GM23338 (cell line): ENCODE data around the gene CD48. TPM values are rescaled to one million over a fixed set of nuclear protein-coding genes. Genes with fewer than 3 reads are reported as not detected.

ENCODE experiments used
- ATAC-seq: fragments of 200-7000 bp; cut with Tn5 transposase; 3 replicates; pipeline ENCODE4 v1.9.1; 2020
- DNase-seq: peaks from one replicate; pipeline ENCODE4 v3.0.0-alpha.2; 2015; ENCODE audit warnings: low spot score
- H2AFZ ChIP-seq: fragments of 200-600 bp; sonication (generic); 2 replicates; pipeline ENCODE4 v1.8.0; 2016; ENCODE audit warnings: antibody characterized with exemption, mild to moderate bottlenecking, moderate library complexity
- H3F3A ChIP-seq: fragments of 200-600 bp; sonication (generic); replicated peaks from 2 replicates; pipeline ENCODE4 v1.8.0; 2017; ENCODE audit warnings: antibody characterized with exemption, mixed run types, low read depth
- H3K27ac ChIP-seq: fragments of 200-600 bp; sonication (generic); 2 replicates; pipeline ENCODE4 v1.6.1; 2016; ENCODE audit warnings: low read depth
- H3K27me3 ChIP-seq: fragments of 200-600 bp; sonication (generic); 2 replicates; pipeline ENCODE4 v1.8.0; 2016; ENCODE audit warnings: mild to moderate bottlenecking, mixed run types, moderate library complexity; ENCODE audit not compliant: insufficient read depth
- H3K36me3 ChIP-seq: fragments of 200-600 bp; sonication (generic); 2 replicates; pipeline ENCODE4 v1.8.0; 2016; ENCODE audit warnings: mild to moderate bottlenecking; ENCODE audit not compliant: insufficient read depth
- H3K4me1 ChIP-seq: fragments of 200-600 bp; sonication (generic); 2 replicates; pipeline ENCODE4 v1.8.0; 2016; ENCODE audit warnings: mild to moderate bottlenecking, moderate library complexity; ENCODE audit not compliant: insufficient read depth
- H3K4me2 ChIP-seq: fragments of 200-600 bp; sonication (generic); 2 replicates; pipeline ENCODE4 v1.7.1; 2017; ENCODE audit warnings: mixed run types
- H3K4me3 ChIP-seq: fragments of 200-600 bp; sonication (generic); 2 replicates; pipeline ENCODE4 v1.6.1; 2016; ENCODE audit warnings: mixed run types
- H3K79me2 ChIP-seq: fragments of 200-600 bp; sonication (generic); replicated peaks from 2 replicates; pipeline ENCODE4 v1.8.0; 2017; ENCODE audit warnings: mild to moderate bottlenecking; ENCODE audit not compliant: insufficient read depth
- H3K9me2 ChIP-seq: fragments of 200-600 bp; sonication (generic); 2 replicates; pipeline ENCODE4 v1.8.0; 2017; ENCODE audit not compliant: insufficient read depth
- H4K20me1 ChIP-seq: fragments of 200-600 bp; sonication (generic); replicated peaks from 2 replicates; pipeline ENCODE4 v1.8.0; 2017; ENCODE audit warnings: mild to moderate bottlenecking; ENCODE audit not compliant: insufficient read depth
- H3K27ac Mint-ChIP-seq: 2 replicates; pipeline ENCODE4 v1.8.0; 2020; ENCODE audit warnings: inconsistent platforms, mild to moderate bottlenecking, moderate library complexity, mixed read lengths
- H3K27me3 Mint-ChIP-seq: 3 replicates; pipeline ENCODE4 v1.8.0; 2022; ENCODE audit warnings: low read depth, mild to moderate bottlenecking, moderate library complexity, mixed read lengths, inconsistent platforms; ENCODE audit not compliant: insufficient read depth, poor library complexity
- H3K36me3 Mint-ChIP-seq: 3 replicates; pipeline ENCODE4 v1.8.0; 2021; ENCODE audit warnings: low read depth, mild to moderate bottlenecking, inconsistent platforms, moderate library complexity, mixed read lengths
- H3K4me1 Mint-ChIP-seq: 3 replicates; pipeline ENCODE4 v1.8.0; 2020; ENCODE audit warnings: mild to moderate bottlenecking, inconsistent platforms, mixed read lengths
- H3K4me3 Mint-ChIP-seq: 3 replicates; pipeline ENCODE4 v1.8.0; 2021; ENCODE audit warnings: moderate library complexity, mild to moderate bottlenecking, inconsistent platforms, mixed read lengths
- H3K9me3 Mint-ChIP-seq: 3 replicates; pipeline ENCODE4 v1.8.0; 2020; ENCODE audit warnings: moderate library complexity, mild to moderate bottlenecking, inconsistent platforms, mixed read lengths
- CREB1 ChIP-seq: fragments of 250-450 bp; sonication (Bioruptor Pico); IDR thresholded peaks from 2 replicates; pipeline ENCODE4 v1.5.0; 2020; ENCODE audit warnings: low read depth, mild to moderate bottlenecking, moderate library complexity
- CTCF ChIP-seq, 2 experiments: fragments of 200-600 bp in 1 of 2; sonication (generic) in 1 of 2; conservative IDR thresholded peaks; 2 replicates each; pipeline versions ENCODE4 v1.5.1 to v1.6.1; 2016 to 2017; ENCODE audit warnings: antibody characterized with exemption in 2 of 2, low read depth in 2 of 2, mild to moderate bottlenecking in 2 of 2, moderate library complexity in 1 of 2
- EZH2 ChIP-seq: fragments of 200-600 bp; sonication (generic); IDR thresholded peaks from one replicate; pipeline ENCODE4 v1.8.0; 2017; ENCODE audit warnings: antibody characterized with exemption, mild to moderate bottlenecking, low read depth; ENCODE audit not compliant: unreplicated experiment
- EZH2phosphoT487 ChIP-seq: fragments of 200-600 bp; sonication (generic); IDR thresholded peaks from one replicate; pipeline ENCODE4 v1.8.1; 2018; ENCODE audit warnings: antibody characterized with exemption; ENCODE audit not compliant: unreplicated experiment
- JUNB ChIP-seq: IDR thresholded peaks from one replicate; pipeline ENCODE4 v1.6.1; 2016; ENCODE audit warnings: antibody characterized with exemption; ENCODE audit not compliant: unreplicated experiment
- NANOG ChIP-seq: IDR thresholded peaks from 2 replicates; pipeline ENCODE4 v1.6.1; 2016; ENCODE audit warnings: antibody characterized with exemption, borderline replicate concordance
- POLR2AphosphoS5 ChIP-seq: IDR thresholded peaks from 2 replicates; pipeline ENCODE4 v1.6.1; 2016; ENCODE audit warnings: antibody characterized with exemption, low read depth
- STAT1 ChIP-seq: IDR thresholded peaks from one replicate; pipeline ENCODE4 v1.6.1; 2016; ENCODE audit warnings: antibody characterized with exemption; ENCODE audit not compliant: unreplicated experiment
- ZNF114 ChIP-seq: fragments of 250-450 bp; sonication (Bioruptor Pico); IDR thresholded peaks from 2 replicates; pipeline ENCODE4 v1.5.0; 2020; ENCODE audit warnings: mild to moderate bottlenecking, moderate library complexity
- ZNF331 ChIP-seq: fragments of 250-450 bp; sonication (Bioruptor Pico); IDR thresholded peaks from 2 replicates; pipeline ENCODE4 v1.5.0; 2020; ENCODE audit warnings: low read depth, mild to moderate bottlenecking, moderate library complexity
- polyA plus RNA-seq: library from polyadenylated mRNA; unstranded; fragments of >200 nt; fragmentation: Nextera tagmentation; extraction: Ambion mirVana; gene quantifications from 2 replicates; pipeline ENCODE4 v1.2.1, GENCODE V29; 2016
- total RNA-seq: library from RNA; depleted of rRNA; stranded (reverse); fragments of >200 nt; shearing (Covaris generic); gene quantifications from 2 replicates; pipeline ENCODE4 v1.2.3, GENCODE V29; 2014
- TF ChIP-seq, protein P1 (sequence below): IDR thresholded peaks from 2 replicates; pipeline ENCODE4 v1.6.1; 2016; ENCODE audit warnings: antibody characterized with exemption
- TF ChIP-seq, protein P2 (sequence below): fragments of 250-450 bp; sonication (Bioruptor Pico); IDR thresholded peaks from 2 replicates; pipeline ENCODE4 v1.5.0; 2020; ENCODE audit warnings: mild to moderate bottlenecking, moderate library complexity

The CD48 gene
- total and polyA plus RNA-seq, 2 experiments from 2014 or later = 0.34 to 0.45 TPM

DNA sequence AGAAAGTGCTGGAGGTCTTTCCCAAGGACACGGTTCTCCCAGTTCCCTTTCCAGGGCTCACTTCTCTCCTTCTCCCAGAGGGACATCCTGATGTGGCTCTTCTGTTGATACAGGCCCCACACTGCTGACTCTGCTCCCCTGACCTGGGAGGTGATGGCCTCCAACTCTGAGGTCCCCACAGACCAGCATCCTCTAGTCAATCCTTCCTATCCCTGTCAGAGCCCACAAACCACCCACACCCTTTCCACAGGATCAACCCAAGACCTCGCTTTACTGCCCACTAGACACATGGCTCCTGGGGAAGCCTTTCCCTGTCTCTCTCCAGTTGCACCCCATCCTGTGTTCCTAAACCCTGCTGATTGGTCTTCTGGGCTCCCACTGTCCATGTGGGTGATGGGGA lies 39.0 kb upstream of the CD48 start:
- Mint-ChIP-seq H3K27me3 (peaks cover 3% of the 10 kb centered on the region), H3K36me3 (no peaks in the 10 kb centered on the region), H3K4me3 (no peak overlapping the region), H3K9me3 (no peaks in the 10 kb centered on the region; the same call in 2 of the 3 replicates), H3K27ac (no peak overlapping the region), H3K4me1 (peaks cover 13% of the 10 kb centered on the region; the same call in 2 of the 3 replicates)
- Histone ChIP-seq H2AFZ (no peak overlapping the region), H3K36me3 (no peaks in the 10 kb centered on the region), H3K27me3 (no peaks in the 10 kb centered on the region), H3K79me2 (no peaks in the 10 kb centered on the region), H3K4me2 (no peak overlapping the region), H3K4me1 (peaks cover 10% of the 10 kb centered on the region), H3K9me2 (peaks cover 22% of the 10 kb centered on the region), H3F3A (0 out of 2 replicates have a peak, but pooled peaks cover 3% of the 10 kb centered on the region), H3K27ac (no peak overlapping the region), H3K4me3 (no peak overlapping the region), H4K20me1 (no peaks in the 10 kb centered on the region)
- DNase-seq = no peak
- TF ChIP-seq JUNB (no peak), STAT1 (no peak), NANOG (no peak), EZH2phosphoT487 (no peak), EZH2 (no peak), CREB1 (CRISPR knock-in tag) (no peak)
- ATAC-seq = no peak

- Histone ChIP-seq H3K79me2 (no peaks in the 10 kb centered on the region), H3K36me3 (no peaks in the 10 kb centered on the region), H3K27me3 (no peaks in the 10 kb centered on the region), H4K20me1 (no peaks in the 10 kb centered on the region), H3K4me2 (no peak overlapping the region), H3K9me2 (peaks cover 19% of the 10 kb centered on the region), H3K4me3 (no peak overlapping the region), H3K27ac (no peak overlapping the region), H2AFZ (no peak overlapping the region), H3F3A (0 out of 2 replicates have a peak, but pooled peaks cover 3% of the 10 kb centered on the region), H3K4me1 (peaks cover 10% of the 10 kb centered on the region)
- no peak for ATAC-seq
- H3K36me3 Mint-ChIP-seq = no peaks in the 10 kb centered on the region
- no peaks in the 10 kb centered on the region; the same call in 2 of the 3 replicates for H3K9me3 Mint-ChIP-seq
- no peak for DNase-seq
- H3K27me3 Mint-ChIP-seq = peaks cover 3% of the 10 kb centered on the region
- H3K4me1 Mint-ChIP-seq = peaks cover 23% of the 10 kb centered on the region; the same call in 2 of the 3 replicates
- H3K27ac Mint-ChIP-seq = no peak overlapping the region
- H3K4me3 Mint-ChIP-seq = no peak overlapping the region
- TF ChIP-seq, protein P1, sequence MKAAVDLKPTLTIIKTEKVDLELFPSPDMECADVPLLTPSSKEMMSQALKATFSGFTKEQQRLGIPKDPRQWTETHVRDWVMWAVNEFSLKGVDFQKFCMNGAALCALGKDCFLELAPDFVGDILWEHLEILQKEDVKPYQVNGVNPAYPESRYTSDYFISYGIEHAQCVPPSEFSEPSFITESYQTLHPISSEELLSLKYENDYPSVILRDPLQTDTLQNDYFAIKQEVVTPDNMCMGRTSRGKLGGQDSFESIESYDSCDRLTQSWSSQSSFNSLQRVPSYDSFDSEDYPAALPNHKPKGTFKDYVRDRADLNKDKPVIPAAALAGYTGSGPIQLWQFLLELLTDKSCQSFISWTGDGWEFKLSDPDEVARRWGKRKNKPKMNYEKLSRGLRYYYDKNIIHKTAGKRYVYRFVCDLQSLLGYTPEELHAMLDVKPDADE = no peak
- TF ChIP-seq EZH2phosphoT487 (no peak), CREB1 (CRISPR knock-in tag) (no peak), NANOG (no peak), STAT1 (no peak), ZNF114 (CRISPR knock-in tag) (no peak), EZH2 (no peak), ZNF331 (CRISPR knock-in tag) (no peak), CTCF (conservative IDR thresholded peaks at IDR 0.05; ENCODE audit: low read depth in 2 of 2) (no peak), POLR2AphosphoS5 (no peak), JUNB (no peak)
- TF ChIP-seq, protein P2, sequence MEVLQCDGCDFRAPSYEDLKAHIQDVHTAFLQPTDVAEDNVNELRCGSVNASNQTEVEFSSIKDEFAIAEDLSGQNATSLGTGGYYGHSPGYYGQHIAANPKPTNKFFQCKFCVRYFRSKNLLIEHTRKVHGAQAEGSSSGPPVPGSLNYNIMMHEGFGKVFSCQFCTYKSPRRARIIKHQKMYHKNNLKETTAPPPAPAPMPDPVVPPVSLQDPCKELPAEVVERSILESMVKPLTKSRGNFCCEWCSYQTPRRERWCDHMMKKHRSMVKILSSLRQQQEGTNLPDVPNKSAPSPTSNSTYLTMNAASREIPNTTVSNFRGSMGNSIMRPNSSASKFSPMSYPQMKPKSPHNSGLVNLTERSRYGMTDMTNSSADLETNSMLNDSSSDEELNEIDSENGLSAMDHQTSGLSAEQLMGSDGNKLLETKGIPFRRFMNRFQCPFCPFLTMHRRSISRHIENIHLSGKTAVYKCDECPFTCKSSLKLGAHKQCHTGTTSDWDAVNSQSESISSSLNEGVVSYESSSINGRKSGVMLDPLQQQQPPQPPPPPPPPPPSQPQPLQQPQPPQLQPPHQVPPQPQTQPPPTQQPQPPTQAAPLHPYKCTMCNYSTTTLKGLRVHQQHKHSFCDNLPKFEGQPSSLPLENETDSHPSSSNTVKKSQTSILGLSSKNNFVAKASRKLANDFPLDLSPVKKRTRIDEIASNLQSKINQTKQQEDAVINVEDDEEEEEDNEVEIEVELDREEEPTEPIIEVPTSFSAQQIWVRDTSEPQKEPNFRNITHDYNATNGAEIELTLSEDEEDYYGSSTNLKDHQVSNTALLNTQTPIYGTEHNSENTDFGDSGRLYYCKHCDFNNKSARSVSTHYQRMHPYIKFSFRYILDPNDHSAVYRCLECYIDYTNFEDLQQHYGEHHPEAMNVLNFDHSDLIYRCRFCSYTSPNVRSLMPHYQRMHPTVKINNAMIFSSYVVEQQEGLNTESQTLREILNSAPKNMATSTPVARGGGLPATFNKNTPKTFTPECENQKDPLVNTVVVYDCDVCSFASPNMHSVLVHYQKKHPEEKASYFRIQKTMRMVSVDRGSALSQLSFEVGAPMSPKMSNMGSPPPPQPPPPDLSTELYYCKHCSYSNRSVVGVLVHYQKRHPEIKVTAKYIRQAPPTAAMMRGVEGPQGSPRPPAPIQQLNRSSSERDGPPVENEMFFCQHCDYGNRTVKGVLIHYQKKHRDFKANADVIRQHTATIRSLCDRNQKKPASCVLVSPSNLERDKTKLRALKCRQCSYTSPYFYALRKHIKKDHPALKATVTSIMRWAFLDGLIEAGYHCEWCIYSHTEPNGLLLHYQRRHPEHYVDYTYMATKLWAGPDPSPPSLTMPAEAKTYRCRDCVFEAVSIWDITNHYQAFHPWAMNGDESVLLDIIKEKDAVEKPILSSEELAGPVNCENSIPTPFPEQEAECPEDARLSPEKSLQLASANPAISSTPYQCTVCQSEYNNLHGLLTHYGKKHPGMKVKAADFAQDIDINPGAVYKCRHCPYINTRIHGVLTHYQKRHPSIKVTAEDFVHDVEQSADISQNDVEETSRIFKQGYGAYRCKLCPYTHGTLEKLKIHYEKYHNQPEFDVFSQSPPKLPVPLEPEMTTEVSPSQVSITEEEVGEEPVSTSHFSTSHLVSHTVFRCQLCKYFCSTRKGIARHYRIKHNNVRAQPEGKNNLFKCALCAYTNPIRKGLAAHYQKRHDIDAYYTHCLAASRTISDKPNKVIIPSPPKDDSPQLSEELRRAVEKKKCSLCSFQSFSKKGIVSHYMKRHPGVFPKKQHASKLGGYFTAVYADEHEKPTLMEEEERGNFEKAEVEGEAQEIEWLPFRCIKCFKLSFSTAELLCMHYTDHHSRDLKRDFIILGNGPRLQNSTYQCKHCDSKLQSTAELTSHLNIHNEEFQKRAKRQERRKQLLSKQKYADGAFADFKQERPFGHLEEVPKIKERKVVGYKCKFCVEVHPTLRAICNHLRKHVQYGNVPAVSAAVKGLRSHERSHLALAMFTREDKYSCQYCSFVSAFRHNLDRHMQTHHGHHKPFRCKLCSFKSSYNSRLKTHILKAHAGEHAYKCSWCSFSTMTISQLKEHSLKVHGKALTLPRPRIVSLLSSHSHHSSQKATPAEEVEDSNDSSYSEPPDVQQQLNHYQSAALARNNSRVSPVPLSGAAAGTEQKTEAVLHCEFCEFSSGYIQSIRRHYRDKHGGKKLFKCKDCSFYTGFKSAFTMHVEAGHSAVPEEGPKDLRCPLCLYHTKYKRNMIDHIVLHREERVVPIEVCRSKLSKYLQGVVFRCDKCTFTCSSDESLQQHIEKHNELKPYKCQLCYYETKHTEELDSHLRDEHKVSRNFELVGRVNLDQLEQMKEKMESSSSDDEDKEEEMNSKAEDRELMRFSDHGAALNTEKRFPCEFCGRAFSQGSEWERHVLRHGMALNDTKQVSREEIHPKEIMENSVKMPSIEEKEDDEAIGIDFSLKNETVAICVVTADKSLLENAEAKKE (CRISPR knock-in tag) = no peak
These were observed 37.3 kb upstream of the CD48 start for GRCh38 chr1:160748878-160749269.
